ENCODE data around the gene CTNNB1. TPM values are rescaled to one million over a fixed set of nuclear protein-coding genes. Genes with fewer than 3 reads are reported as not detected.

CTNNB1 gene
- total and polyA plus RNA-seq, 2 of the 8 experiments (the other 6 are each of a cell fraction or from before 2014, with no cell fraction given) = 356 to 579 TPM

GRCh38 chr3:41224120-41224806 lies 25.0 kb downstream of the CTNNB1 start (continued):
- TF ChIP-seq RXRA (IDR thresholded peaks at IDR 0.05; ENCODE audit: insufficient read depth, low read depth, low read length) = no peak

Data from H1 (cell line).